ENCODE results near the gene ADCY3.

GRCh38 chr2:24889221-24889620 lies 30.8 kb downstream of the ADCY3 start:
- TF ChIP-seq CTCF (IDR thresholded peaks at IDR 0.05) (no peak), POLR2A (IDR thresholded peaks at IDR 0.05) (no peak), POLR2AphosphoS5 (IDR thresholded peaks at IDR 0.05) (no peak), EP300 (IDR thresholded peaks at IDR 0.05) (no peak)
